Activated naive CD8-positive, alpha-beta T cell treated with anti-CD3 and anti-CD28 coated beads for 36 hours (primary cell): Measurements from ENCODE around the gene RAI1. TPM values are rescaled to one million over a fixed set of nuclear protein-coding genes. Genes with fewer than 3 reads are reported as not detected.
A peak's percentile ranks its signal among the peaks of the same experiment; 100 is the strongest.

Source experiments
- DNase-seq: peaks from one replicate; pipeline ENCODE4 v3.0.0; 2021
- H3K27ac Mint-ChIP-seq: one replicate; pipeline ENCODE4 v1.8.0; 2022; ENCODE audit warnings: mild to moderate bottlenecking, moderate library complexity, mixed read lengths
- H3K27me3 Mint-ChIP-seq: one replicate; pipeline ENCODE4 v1.8.0; 2022; ENCODE audit warnings: mild to moderate bottlenecking, mixed read lengths
- H3K36me3 Mint-ChIP-seq: one replicate; pipeline ENCODE4 v1.8.0; 2021; ENCODE audit warnings: mild to moderate bottlenecking, mixed read lengths
- H3K4me1 Mint-ChIP-seq: one replicate; pipeline ENCODE4 v1.8.0; 2021; ENCODE audit warnings: mixed read lengths
- H3K4me3 Mint-ChIP-seq: one replicate; pipeline ENCODE4 v1.8.0; 2022; ENCODE audit warnings: mild to moderate bottlenecking, moderate library complexity, mixed read lengths
- H3K9me3 Mint-ChIP-seq: one replicate; pipeline ENCODE4 v1.8.0; 2022; ENCODE audit warnings: mixed read lengths
- total RNA-seq, 2 experiments: library from RNA; stranded (reverse); gene quantifications; one replicate each; pipeline ENCODE4 v1.2.3, GENCODE V29; 2021

The RAI1 gene
- total RNA-seq, 2 experiments from 2014 or later: 19.6 to 21.1 TPM

GRCh38 chr17:17696882-17697633 lies 15.8 kb downstream of the RAI1 start:
- Mint-ChIP-seq H3K9me3 (no peaks in the 10 kb centered on the region), H3K4me3 (no peak overlapping the region), H3K27ac (peak overlapping the region; percentile 16), H3K36me3 (peaks cover 6% of the 10 kb centered on the region), H3K27me3 (no peaks in the 10 kb centered on the region), H3K4me1 (peaks cover 61% of the 10 kb centered on the region)
- DNase-seq: no peak

GRCh38 chr17:17698371-17698770 lies 17.1 kb downstream of the RAI1 start:
- Mint-ChIP-seq H3K36me3 (peaks cover 6% of the 10 kb centered on the region), H3K4me3 (no peak overlapping the region), H3K27ac (no peak overlapping the region), H3K9me3 (no peaks in the 10 kb centered on the region), H3K27me3 (no peaks in the 10 kb centered on the region), H3K4me1 (peaks cover 52% of the 10 kb centered on the region)
- no peak for DNase-seq

GRCh38 chr17:17698869-17699351 lies 17.7 kb downstream of the RAI1 start:
- H3K9me3 Mint-ChIP-seq: no peaks in the 10 kb centered on the region

GRCh38 chr17:17699491-17699890 lies 18.2 kb downstream of the RAI1 start:
- Mint-ChIP-seq H3K36me3 (peaks cover 5% of the 10 kb centered on the region), H3K27me3 (no peaks in the 10 kb centered on the region), H3K27ac (no peak overlapping the region), H3K4me3 (no peak overlapping the region), H3K9me3 (no peaks in the 10 kb centered on the region), H3K4me1 (peaks cover 46% of the 10 kb centered on the region)
- no peak for DNase-seq

More at GRCh38 chr17:17698869-17699351, 17.7 kb downstream of the RAI1 start:
- no peaks in the 10 kb centered on the region for H3K27me3 Mint-ChIP-seq
- no peak overlapping the region for H3K4me3 Mint-ChIP-seq
- peaks cover 6% of the 10 kb centered on the region for H3K36me3 Mint-ChIP-seq
- DNase-seq: no peak
- H3K4me1 Mint-ChIP-seq: peaks cover 47% of the 10 kb centered on the region
- no peak overlapping the region for H3K27ac Mint-ChIP-seq

GRCh38 chr17:17700251-17700969 lies 19.2 kb downstream of the RAI1 start:
- no peak overlapping the region for H3K27ac Mint-ChIP-seq
- no peaks in the 10 kb centered on the region for H3K27me3 Mint-ChIP-seq
- H3K4me3 Mint-ChIP-seq: no peak overlapping the region
- peaks cover 46% of the 10 kb centered on the region for H3K4me1 Mint-ChIP-seq
- H3K36me3 Mint-ChIP-seq: peaks cover 5% of the 10 kb centered on the region
- no peak for DNase-seq
- H3K9me3 Mint-ChIP-seq: no peaks in the 10 kb centered on the region

GRCh38 chr17:17701112-17701511 lies 19.9 kb downstream of the RAI1 start:
- Mint-ChIP-seq H3K4me1 (peaks cover 39% of the 10 kb centered on the region), H3K9me3 (no peaks in the 10 kb centered on the region), H3K27ac (no peak overlapping the region), H3K27me3 (no peaks in the 10 kb centered on the region), H3K4me3 (no peak overlapping the region), H3K36me3 (peaks cover 5% of the 10 kb centered on the region)
- DNase-seq: no peak

- H3K4me3 Mint-ChIP-seq: no peak overlapping the region
- H3K9me3 Mint-ChIP-seq: no peaks in the 10 kb centered on the region
- H3K36me3 Mint-ChIP-seq: peaks cover 5% of the 10 kb centered on the region
- no peak overlapping the region for H3K27ac Mint-ChIP-seq
- H3K27me3 Mint-ChIP-seq: no peaks in the 10 kb centered on the region
- peaks cover 34% of the 10 kb centered on the region for H3K4me1 Mint-ChIP-seq
- no peak for DNase-seq
These were observed 20.4 kb downstream of the RAI1 start for GRCh38 chr17:17701658-17702057.

GRCh38 chr17:17702449-17703139 lies 21.3 kb downstream of the RAI1 start:
- H3K36me3 Mint-ChIP-seq: peaks cover 5% of the 10 kb centered on the region

GRCh38 chr17:17703140-17703919 lies 22.1 kb downstream of the RAI1 start:
- no peak for DNase-seq
- no peaks in the 10 kb centered on the region for H3K9me3 Mint-ChIP-seq
- peak overlapping the region; percentile 62 for H3K27ac Mint-ChIP-seq

More at GRCh38 chr17:17702449-17703139, 21.3 kb downstream of the RAI1 start:
- Mint-ChIP-seq H3K27ac (no peak overlapping the region), H3K4me1 (peaks cover 28% of the 10 kb centered on the region), H3K9me3 (no peaks in the 10 kb centered on the region), H3K27me3 (no peaks in the 10 kb centered on the region), H3K4me3 (no peak overlapping the region)
- no peak for DNase-seq

GRCh38 chr17:17704931-17705330 lies 23.7 kb downstream of the RAI1 start:
- H3K9me3 Mint-ChIP-seq: no peaks in the 10 kb centered on the region
- DNase-seq: no peak
- peaks cover 17% of the 10 kb centered on the region for H3K4me1 Mint-ChIP-seq
- H3K4me3 Mint-ChIP-seq: no peak overlapping the region
- peaks cover 5% of the 10 kb centered on the region for H3K36me3 Mint-ChIP-seq
- no peak overlapping the region for H3K27ac Mint-ChIP-seq
- H3K27me3 Mint-ChIP-seq: no peaks in the 10 kb centered on the region

More at GRCh38 chr17:17703140-17703919, 22.1 kb downstream of the RAI1 start:
- Mint-ChIP-seq H3K27me3 (no peaks in the 10 kb centered on the region), H3K4me3 (no peak overlapping the region), H3K36me3 (peaks cover 5% of the 10 kb centered on the region), H3K4me1 (peaks cover 22% of the 10 kb centered on the region)

GRCh38 chr17:17706140-17707060 lies 25.1 kb downstream of the RAI1 start:
- peaks cover 13% of the 10 kb centered on the region for H3K4me1 Mint-ChIP-seq
- DNase-seq: no peak
- H3K9me3 Mint-ChIP-seq: no peaks in the 10 kb centered on the region
- peaks cover 5% of the 10 kb centered on the region for H3K36me3 Mint-ChIP-seq
- no peaks in the 10 kb centered on the region for H3K27me3 Mint-ChIP-seq
- no peak overlapping the region for H3K27ac Mint-ChIP-seq
- no peak overlapping the region for H3K4me3 Mint-ChIP-seq

GRCh38 chr17:17708295-17708694 lies 27.0 kb downstream of the RAI1 start:
- H3K27me3 Mint-ChIP-seq: no peaks in the 10 kb centered on the region
- H3K27ac Mint-ChIP-seq: no peak overlapping the region
- peaks cover 15% of the 10 kb centered on the region for H3K4me1 Mint-ChIP-seq
- no peaks in the 10 kb centered on the region for H3K36me3 Mint-ChIP-seq
- H3K4me3 Mint-ChIP-seq: no peak overlapping the region
- DNase-seq: no peak
- no peaks in the 10 kb centered on the region for H3K9me3 Mint-ChIP-seq

GRCh38 chr17:17708816-17709215 lies 27.6 kb downstream of the RAI1 start:
- Mint-ChIP-seq H3K4me1 (peaks cover 15% of the 10 kb centered on the region), H3K27me3 (no peaks in the 10 kb centered on the region), H3K27ac (no peak overlapping the region), H3K4me3 (no peak overlapping the region), H3K9me3 (no peaks in the 10 kb centered on the region), H3K36me3 (no peaks in the 10 kb centered on the region)
- DNase-seq: no peak
